Adipocyte (in vitro differentiated cells): Measurements from ENCODE around the gene TNNC1.

Experiments used
- DNase-seq: peaks from one replicate; pipeline ENCODE4 v3.0.0-alpha.2; 2015; ENCODE audit warnings: low read depth
- H3K27me3 ChIP-seq: replicated peaks from 2 replicates; pipeline ENCODE4 v1.7.0; 2013; ENCODE audit warnings: mild to moderate bottlenecking, low read length, moderate library complexity; ENCODE audit not compliant: control insufficient read depth, insufficient read depth
- H3K36me3 ChIP-seq: 2 replicates; pipeline ENCODE4 v1.7.0; 2013; ENCODE audit warnings: low read length, mild to moderate bottlenecking, moderate library complexity; ENCODE audit not compliant: control insufficient read depth, insufficient read depth, severe bottlenecking
- H3K4me1 ChIP-seq: 2 replicates; pipeline ENCODE4 v1.7.0; 2013; ENCODE audit warnings: mild to moderate bottlenecking, low read length, moderate library complexity; ENCODE audit not compliant: control insufficient read depth, insufficient read depth
- H3K4me3 ChIP-seq: 2 replicates; pipeline ENCODE4 v1.7.0; 2013; ENCODE audit warnings: mild to moderate bottlenecking, low read length, moderate library complexity
- H3K9ac ChIP-seq: 2 replicates; pipeline ENCODE4 v1.7.0; 2013; ENCODE audit warnings: mild to moderate bottlenecking, low read length, moderate library complexity
- H3K9me3 ChIP-seq: 2 replicates; pipeline ENCODE4 v1.7.0; 2013; ENCODE audit warnings: mild to moderate bottlenecking, low read length, moderate library complexity; ENCODE audit not compliant: control insufficient read depth

The TNNC1 gene

DNA sequence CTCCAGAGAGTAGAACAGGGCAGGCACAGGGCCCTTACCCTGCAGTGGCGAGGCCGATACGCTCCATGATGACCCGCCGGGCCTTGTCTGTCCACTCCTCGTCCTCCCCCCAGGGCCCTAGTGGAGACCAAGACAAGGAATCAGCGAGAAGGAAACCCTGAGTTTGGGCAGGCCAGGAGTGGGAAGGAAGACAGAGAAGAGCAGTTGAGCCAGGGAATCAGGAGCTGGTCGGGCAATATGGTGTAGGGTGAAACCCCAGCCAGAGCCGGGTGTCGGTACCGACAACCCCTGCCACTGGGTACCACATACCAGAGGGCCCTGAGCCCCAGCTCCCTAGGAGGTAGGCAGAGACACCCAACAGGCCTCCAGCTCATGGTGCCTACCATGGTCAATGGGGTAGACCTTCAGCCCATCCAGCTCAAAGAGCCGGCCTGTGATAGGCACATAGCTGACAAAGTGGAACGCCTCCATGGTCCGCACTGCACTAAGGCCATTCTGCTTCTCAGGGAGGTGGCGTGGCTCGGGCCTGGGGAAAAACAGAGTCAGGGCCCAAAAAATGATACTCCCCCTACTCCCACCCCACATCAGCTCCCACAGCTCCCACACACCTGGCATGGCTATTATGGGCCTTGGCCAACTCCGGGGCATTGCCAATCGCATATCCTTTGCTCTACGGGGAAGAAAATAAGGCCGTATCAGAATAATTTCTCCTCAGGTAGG is 46.9 kb downstream of the TNNC1 start:
- Histone ChIP-seq H3K9ac (no peak overlapping the region), H3K36me3 (peaks cover 63% of the 10 kb centered on the region), H3K4me1 (peaks cover 25% of the 10 kb centered on the region), H3K4me3 (no peak overlapping the region), H3K9me3 (no peaks in the 10 kb centered on the region), H3K27me3 (no peaks in the 10 kb centered on the region)
- DNase-seq, result no peak

DNA sequence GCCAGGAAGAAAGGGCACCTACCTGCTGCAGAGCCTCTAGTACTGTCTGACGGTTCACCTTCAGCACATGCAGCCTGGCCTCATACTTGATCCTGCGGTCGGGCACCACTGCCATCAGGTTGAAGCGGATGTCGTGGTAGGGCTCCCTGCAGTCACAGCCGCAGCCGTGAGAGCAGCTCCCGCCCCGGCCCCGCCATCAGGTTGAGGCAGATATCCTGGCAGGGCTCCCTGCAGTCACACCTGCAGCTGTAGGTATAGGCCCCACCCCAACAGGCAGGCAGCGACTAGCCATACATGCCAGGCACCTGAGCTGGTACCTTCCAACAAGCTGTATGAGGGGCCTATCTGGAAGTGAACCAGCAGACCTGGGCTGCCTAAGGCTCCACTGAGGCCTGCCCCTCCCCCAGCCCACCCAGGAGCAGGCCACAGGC is 47.6 kb downstream of the TNNC1 start:
- Histone ChIP-seq H3K9ac (no peak overlapping the region), H3K4me3 (no peak overlapping the region), H3K36me3 (peaks cover 70% of the 10 kb centered on the region), H3K9me3 (no peaks in the 10 kb centered on the region), H3K4me1 (peaks cover 18% of the 10 kb centered on the region), H3K27me3 (no peaks in the 10 kb centered on the region)
- DNase-seq, result no peak

DNA sequence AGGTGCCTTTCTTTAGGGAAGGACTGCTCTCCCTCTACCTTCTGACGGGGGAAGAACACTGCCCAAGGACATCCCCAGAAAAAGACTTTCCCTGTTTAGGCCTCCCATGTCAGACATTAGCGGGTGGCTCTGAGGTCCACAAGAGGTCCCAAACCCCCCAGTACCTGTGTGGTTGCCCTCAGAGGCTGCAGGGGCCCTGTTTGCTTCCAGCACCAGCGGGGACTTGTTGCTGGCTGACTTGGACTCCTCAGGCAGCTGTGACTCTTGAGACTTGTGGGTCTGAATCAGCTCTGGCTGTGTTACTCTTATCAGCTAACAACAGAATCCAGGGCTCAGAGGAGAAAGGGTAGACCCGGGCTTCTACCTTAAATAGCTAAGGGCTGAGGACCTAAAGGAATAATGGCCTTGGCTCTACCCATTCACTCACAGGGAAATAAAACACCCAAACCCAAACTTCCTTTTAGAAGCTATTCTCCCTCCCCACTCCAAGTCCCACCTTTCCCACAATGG is 48.2 kb downstream of the TNNC1 start:
- H3K4me3 ChIP-seq, result no peak overlapping the region
- peaks cover 76% of the 10 kb centered on the region for H3K36me3 ChIP-seq
- peaks cover 17% of the 10 kb centered on the region for H3K4me1 ChIP-seq
- H3K27me3 ChIP-seq, result no peaks in the 10 kb centered on the region
- DNase-seq, result no peak
- no peak overlapping the region for H3K9ac ChIP-seq
- no peaks in the 10 kb centered on the region for H3K9me3 ChIP-seq

DNA sequence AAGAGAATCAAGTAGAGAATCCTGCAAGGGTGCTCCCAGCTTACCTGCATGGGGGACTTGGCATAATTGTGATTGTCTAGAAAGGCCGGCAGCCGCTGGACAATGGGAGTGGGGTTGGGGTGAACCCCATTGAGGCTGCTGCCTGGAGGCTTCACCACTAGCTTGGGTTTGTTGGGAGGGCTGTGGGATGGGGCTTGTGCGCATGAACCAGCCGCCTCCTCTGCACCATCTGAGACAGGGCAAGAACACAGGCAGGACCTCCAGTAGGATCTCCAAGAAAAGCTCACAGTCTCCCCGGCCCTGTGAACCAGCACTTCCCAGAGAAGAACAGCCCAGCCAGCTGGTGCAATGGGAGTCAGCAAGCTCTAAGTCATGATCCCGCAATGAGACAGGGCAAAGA is 48.8 kb downstream of the TNNC1 start:
- Histone ChIP-seq H3K4me1 (peaks cover 17% of the 10 kb centered on the region), H3K9me3 (no peaks in the 10 kb centered on the region), H3K27me3 (no peaks in the 10 kb centered on the region), H3K4me3 (no peak overlapping the region), H3K9ac (no peak overlapping the region), H3K36me3 (peaks cover 81% of the 10 kb centered on the region)
- DNase-seq, result no peak

DNA sequence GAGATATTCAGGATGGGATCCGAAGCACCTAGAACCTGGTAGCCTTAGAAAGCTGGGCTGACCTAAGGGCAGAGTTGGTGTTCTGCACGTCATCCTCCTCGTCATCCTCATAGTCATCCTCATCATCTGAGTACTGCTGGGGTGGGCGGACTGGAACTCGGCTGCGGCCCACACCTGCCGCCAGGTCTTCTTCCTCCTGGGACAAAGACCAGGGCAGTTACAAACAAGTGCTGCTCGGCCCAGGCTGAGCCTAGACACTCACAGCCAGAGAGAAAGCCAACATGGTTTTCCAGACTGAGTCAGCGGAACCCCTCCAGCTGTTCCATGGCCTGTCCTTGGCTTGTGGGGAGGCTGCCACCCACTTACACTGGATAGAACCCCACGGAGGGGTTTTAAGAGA is 49.5 kb downstream of the TNNC1 start:
- no peak overlapping the region for H3K4me3 ChIP-seq
- no peak for DNase-seq
- peaks cover 81% of the 10 kb centered on the region for H3K36me3 ChIP-seq
- H3K27me3 ChIP-seq, result no peaks in the 10 kb centered on the region
- peaks cover 17% of the 10 kb centered on the region for H3K4me1 ChIP-seq
- H3K9me3 ChIP-seq, result no peaks in the 10 kb centered on the region
- no peak overlapping the region for H3K9ac ChIP-seq

DNA sequence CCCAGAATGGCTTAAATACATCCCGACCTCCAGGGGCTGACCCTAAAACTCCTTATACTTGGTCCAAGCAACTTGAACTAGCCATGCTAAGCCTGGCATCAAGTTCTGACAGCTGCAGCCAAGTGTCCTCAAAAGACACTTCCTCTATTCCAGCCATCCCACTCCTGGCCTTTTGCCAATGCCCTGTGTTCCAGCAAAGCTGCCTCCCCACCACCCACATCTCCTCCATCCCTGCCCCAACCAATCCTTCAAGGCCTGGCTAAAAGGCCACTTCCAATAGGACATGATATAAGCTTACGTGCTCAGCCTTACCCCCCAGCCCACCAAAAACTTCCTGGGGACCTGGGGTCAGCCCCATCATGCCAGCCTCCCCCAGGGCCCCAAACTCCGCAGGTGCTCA is 49.9 kb downstream of the TNNC1 start:
- Histone ChIP-seq H3K36me3 (peaks cover 81% of the 10 kb centered on the region), H3K27me3 (no peaks in the 10 kb centered on the region), H3K9ac (no peak overlapping the region), H3K4me1 (peaks cover 13% of the 10 kb centered on the region), H3K9me3 (no peaks in the 10 kb centered on the region), H3K4me3 (no peak overlapping the region)
- DNase-seq, result peak; percentile 8

DNA sequence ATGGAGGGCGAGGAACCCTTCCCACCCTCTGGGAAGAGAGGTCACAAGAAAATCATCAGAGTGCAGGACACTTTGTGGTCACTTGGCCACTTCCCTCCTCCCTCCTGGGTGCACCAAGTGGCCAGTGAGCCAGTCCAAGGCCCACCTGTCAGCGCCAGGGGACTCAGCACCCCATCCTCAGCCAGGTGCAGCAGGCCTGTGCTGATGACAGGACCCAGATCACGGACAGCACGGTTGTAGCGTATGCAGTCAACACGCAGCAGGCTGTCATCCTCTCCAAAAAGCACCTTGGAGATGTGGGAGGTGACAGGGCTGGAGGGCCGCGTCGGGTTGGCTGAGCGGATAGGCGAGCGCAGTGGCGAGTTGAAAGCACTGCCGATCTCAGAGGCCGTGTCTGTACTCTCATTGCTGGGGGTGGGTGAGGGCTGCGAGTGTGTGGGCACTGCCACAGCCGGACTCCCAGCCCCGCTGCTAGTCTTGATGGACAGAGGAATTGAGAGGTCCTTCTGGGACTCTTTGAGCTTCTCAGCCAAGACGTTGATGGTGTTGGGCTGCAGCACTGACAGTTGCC is 50.5 kb downstream of the TNNC1 start:
- Histone ChIP-seq H3K9me3 (no peaks in the 10 kb centered on the region), H3K4me3 (no peak overlapping the region), H3K4me1 (peaks cover 7% of the 10 kb centered on the region), H3K27me3 (no peaks in the 10 kb centered on the region), H3K36me3 (peaks cover 81% of the 10 kb centered on the region), H3K9ac (no peak overlapping the region)
- no peak for DNase-seq

DNA sequence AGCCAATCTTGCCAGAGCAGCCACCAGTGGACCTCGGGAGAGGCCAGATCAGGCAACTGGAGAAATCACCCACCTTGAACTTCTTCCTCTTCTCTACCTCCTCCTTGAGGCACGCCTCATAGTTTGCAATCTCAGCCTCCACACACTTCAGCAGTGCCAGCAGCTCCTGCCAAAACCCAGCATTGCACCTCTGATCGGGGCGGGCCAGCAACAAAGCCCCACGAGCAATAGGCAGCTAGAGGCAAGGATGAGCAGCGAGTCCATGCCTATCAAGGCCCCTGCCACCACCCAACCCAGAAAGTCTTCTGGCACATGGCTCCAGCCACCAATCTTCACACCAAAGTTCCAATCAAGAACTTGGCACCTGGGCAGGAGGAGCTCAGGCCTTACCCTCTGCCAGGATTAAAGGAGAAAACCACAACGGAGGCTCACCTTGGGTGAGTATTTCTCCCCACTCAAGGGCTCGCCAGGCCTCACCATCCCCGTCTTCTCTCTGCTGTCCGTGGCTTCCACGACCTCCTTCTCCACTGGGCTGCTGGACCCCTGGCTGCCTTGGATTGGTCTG is 51.1 kb downstream of the TNNC1 start:
- H3K4me1 ChIP-seq, result peaks cover 1% of the 10 kb centered on the region
- no peaks in the 10 kb centered on the region for H3K9me3 ChIP-seq
- H3K9ac ChIP-seq, result no peak overlapping the region
- peaks cover 77% of the 10 kb centered on the region for H3K36me3 ChIP-seq
- H3K27me3 ChIP-seq, result no peaks in the 10 kb centered on the region
- no peak for DNase-seq
- H3K4me3 ChIP-seq, result no peak overlapping the region

DNA sequence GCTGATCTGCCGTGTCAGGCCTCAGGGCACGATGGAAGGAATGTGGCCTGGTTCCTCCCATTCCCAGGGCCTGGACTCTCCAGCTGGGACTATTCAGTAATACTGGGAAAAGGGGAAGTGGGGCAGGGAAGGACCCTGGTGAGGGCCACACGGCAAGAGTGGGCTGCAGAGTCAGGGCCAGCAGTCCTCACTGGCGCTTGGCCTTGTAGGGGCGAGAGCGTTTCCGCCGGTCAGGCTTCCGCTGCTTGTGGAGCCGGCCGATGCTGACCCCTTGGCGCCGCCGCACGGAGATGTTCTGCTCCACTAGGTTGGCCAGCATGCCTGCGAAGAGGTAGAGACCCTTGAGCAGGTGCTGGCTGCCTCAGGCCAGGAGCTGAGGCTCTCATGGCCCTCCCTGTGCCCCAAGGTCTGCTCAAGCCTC is 51.7 kb downstream of the TNNC1 start:
- Histone ChIP-seq H3K36me3 (peaks cover 70% of the 10 kb centered on the region), H3K9me3 (no peaks in the 10 kb centered on the region), H3K4me3 (no peak overlapping the region), H3K27me3 (no peaks in the 10 kb centered on the region), H3K4me1 (no peaks in the 10 kb centered on the region), H3K9ac (no peak overlapping the region)
- no peak for DNase-seq

DNA sequence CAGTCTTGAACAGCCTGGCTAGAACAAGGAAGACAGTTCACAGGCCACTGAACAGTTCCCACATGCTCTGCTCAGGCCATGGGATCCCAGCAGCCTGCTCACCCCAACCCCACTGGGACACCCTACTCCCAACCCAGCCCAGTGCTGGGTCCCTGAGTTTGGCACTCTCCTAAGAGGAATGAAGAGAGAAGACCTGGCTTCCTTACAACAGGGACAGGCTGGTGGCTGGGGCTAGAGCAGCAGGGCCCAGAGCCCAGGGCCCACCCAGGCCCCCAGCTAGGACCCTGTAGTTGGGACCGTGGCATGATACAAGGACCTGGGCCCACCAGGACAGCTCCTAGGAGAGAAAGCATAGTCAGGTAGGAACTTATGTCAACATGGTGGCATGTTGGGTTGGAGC is 52.3 kb downstream of the TNNC1 start:
- no peak for DNase-seq
- no peaks in the 10 kb centered on the region for H3K27me3 ChIP-seq

More for the DNA sequence above, 52.3 kb downstream of the TNNC1 start:
- H3K9ac ChIP-seq, result no peak overlapping the region
- no peak overlapping the region for H3K4me3 ChIP-seq
- no peaks in the 10 kb centered on the region for H3K9me3 ChIP-seq
- H3K4me1 ChIP-seq, result no peaks in the 10 kb centered on the region
- H3K36me3 ChIP-seq, result peaks cover 64% of the 10 kb centered on the region
